ENCODE measurements around the gene CMIP. TPM values are rescaled to one million over a fixed set of nuclear protein-coding genes. Genes with fewer than 3 reads are reported as not detected.

The CMIP gene
- total RNA-seq, 4 donors from 2014 or later = 14.5 to 24.6 (median 21.0) TPM

GRCh38 chr16:81745704-81746558, 301.3 kb downstream of the CMIP start:
- TF ChIP-seq CTCF (IDR thresholded peaks at IDR 0.05) (peak in 1 of 3 experiments; percentile 18), POLR2AphosphoS5 (IDR thresholded peaks at IDR 0.05) (peak; percentile 36 to 85), EP300 (IDR thresholded peaks at IDR 0.05) (no peak), POLR2A (IDR thresholded peaks at IDR 0.05; ENCODE audit: low read depth) (no peak)
- no peaks in the 10 kb centered on the region for H3K36me3 ChIP-seq
- no peaks in the 10 kb centered on the region for H3K9me3 ChIP-seq
- H3K4me3 ChIP-seq = peak overlapping the region; percentile 44 to 56 (median 47)
- intact Hi-C loops (cut with DNase I) = no loop called here
- DNase-seq (ENCODE audit: extremely low spot score) = no peak
- 22% methylated on average over 33 of the region's 33 CpGs for WGBS
- peaks cover 0 to 25% (median 18%) of the 10 kb centered on the region in 4 donors for H3K4me1 ChIP-seq
- H3K27ac ChIP-seq (replicated peaks in 1 of 4) = no peak overlapping the region
- H3K27me3 ChIP-seq = peaks cover 0 to 4% (median 0%) of the 10 kb centered on the region in 4 donors

GRCh38 chr16:81746566-81746965, 302.0 kb downstream of the CMIP start:
- peaks cover 0 to 4% (median 0%) of the 10 kb centered on the region in 4 donors for H3K27me3 ChIP-seq
- H3K4me1 ChIP-seq = peaks cover 0 to 25% (median 18%) of the 10 kb centered on the region in 4 donors
- no peaks in the 10 kb centered on the region for H3K9me3 ChIP-seq
- no peak overlapping the region for H3K27ac ChIP-seq (replicated peaks in 1 of 4)
- no peaks in the 10 kb centered on the region for H3K36me3 ChIP-seq
- no peak for DNase-seq (ENCODE audit: extremely low spot score)
- peak overlapping the region; percentile 44 to 56 (median 47) for H3K4me3 ChIP-seq
- WGBS = 43% methylated on average over 5 of the region's 5 CpGs
- no peak for TF ChIP-seq POLR2A (IDR thresholded peaks at IDR 0.05; ENCODE audit: low read depth)
- no peak for TF ChIP-seq CTCF (IDR thresholded peaks at IDR 0.05)
- no peak for TF ChIP-seq EP300 (IDR thresholded peaks at IDR 0.05)
- intact Hi-C loops (cut with DNase I) = no loop called here

GRCh38 chr16:81748476-81749198, 304.0 kb downstream of the CMIP start:
- 76% methylated on average over 6 of the region's 7 CpGs for WGBS
- DNase-seq (ENCODE audit: extremely low spot score) = no peak
- intact Hi-C loops (cut with DNase I) = no loop called here
- peaks cover 0 to 34% (median 21%) of the 10 kb centered on the region in 4 donors for H3K4me1 ChIP-seq
- H3K36me3 ChIP-seq = no peaks in the 10 kb centered on the region
- H3K9me3 ChIP-seq = no peaks in the 10 kb centered on the region
- no peak overlapping the region for H3K4me3 ChIP-seq
- TF ChIP-seq POLR2AphosphoS5 (IDR thresholded peaks at IDR 0.05) = no peak
- no peak for TF ChIP-seq CTCF (IDR thresholded peaks at IDR 0.05)
- no peak for TF ChIP-seq POLR2A (IDR thresholded peaks at IDR 0.05; ENCODE audit: low read depth)
- TF ChIP-seq EP300 (IDR thresholded peaks at IDR 0.05) = no peak
- no peaks in the 10 kb centered on the region for H3K27me3 ChIP-seq
- no peak overlapping the region for H3K27ac ChIP-seq (replicated peaks in 1 of 4)

GRCh38 chr16:81752225-81752875, 307.7 kb downstream of the CMIP start:
- Histone ChIP-seq H3K9me3 (no peaks in the 10 kb centered on the region), H3K27ac (replicated peaks in 1 of 4) (peak overlapping the region in 3 of 4 donors; percentile 43 to 63 (median 60)), H3K36me3 (no peaks in the 10 kb centered on the region), H3K4me3 (no peak overlapping the region), H3K27me3 (no peaks in the 10 kb centered on the region), H3K4me1 (peaks cover 0 to 30% (median 22%) of the 10 kb centered on the region in 4 donors)
- intact Hi-C loops (cut with DNase I) = no loop called here
- DNase-seq (ENCODE audit: extremely low spot score) = peak; percentile 92
- 67% methylated on average over 2 of the region's 13 CpGs for WGBS
- no peak for TF ChIP-seq CTCF (IDR thresholded peaks at IDR 0.05)
- TF ChIP-seq EP300 (IDR thresholded peaks at IDR 0.05) = no peak
- no peak for TF ChIP-seq POLR2A (IDR thresholded peaks at IDR 0.05; ENCODE audit: low read depth)
- TF ChIP-seq POLR2AphosphoS5 (IDR thresholded peaks at IDR 0.05) = no peak

Data from esophagus muscularis mucosa (tissue), 4 donors.